Kidney (tissue), 14 donors: ENCODE results near the gene LYG2. TPM values are rescaled to one million over a fixed set of nuclear protein-coding genes. Genes with fewer than 3 reads are reported as not detected.
"Not testable (repeated sequence)": the region's sequence is repeated elsewhere in the genome, so short reads cannot be mapped to it uniquely, and the experiment has no call there.

ENCODE experiments used
- DNase-seq, 5 donors: peaks; one replicate each; pipeline ENCODE4 v3.0.0-alpha.2; 2013 to 2020
- FAIRE-seq: peaks from 2 replicates; lab custom pipeline; 2012; peaks lifted over from hg19 to GRCh38; lab: Jason Lieb, UNC
- H3K27ac ChIP-seq, 2 donors: one replicate each; pipeline ENCODE4 v1.7.0; 2013; ENCODE audit warnings: low read depth in 2 of 2, low read length in 2 of 2, inconsistent platforms in 1 of 2
- H3K27me3 ChIP-seq: one replicate; pipeline ENCODE4 v1.7.1; 2013; ENCODE audit warnings: low read length, inconsistent platforms; ENCODE audit not compliant: control insufficient read depth, insufficient read depth
- H3K36me3 ChIP-seq, 3 donors: one replicate each; pipeline versions ENCODE4 v1.7.0 to v1.7.1; 2013; ENCODE audit warnings: low read length in 3 of 3, control low read depth in 1 of 3, inconsistent platforms in 1 of 3; ENCODE audit not compliant: insufficient read depth in 3 of 3, control insufficient read depth in 2 of 3
- H3K4me1 ChIP-seq, 3 donors: one replicate each; pipeline versions ENCODE4 v1.7.0 to v1.7.1; 2013; ENCODE audit warnings: low read length in 3 of 3, inconsistent platforms in 1 of 3, low read depth in 1 of 3; ENCODE audit not compliant: control insufficient read depth in 2 of 3, insufficient read depth in 2 of 3
- H3K4me3 ChIP-seq, 3 donors: one replicate each; pipeline versions ENCODE4 v1.7.0 to v1.8.1; 2013; ENCODE audit warnings: low read length in 3 of 3, control low read depth in 1 of 3, inconsistent platforms in 1 of 3
- H3K9ac ChIP-seq, 3 donors: one replicate each; pipeline versions ENCODE4 v1.7.0 to v1.7.1; 2013; ENCODE audit warnings: low read length in 3 of 3, control low read depth in 1 of 3, inconsistent platforms in 1 of 3
- H3K9me3 ChIP-seq, 3 donors: one replicate each; pipeline versions ENCODE4 v1.7.0 to v1.7.1; 2013; ENCODE audit warnings: low read length in 3 of 3, control low read depth in 1 of 3, inconsistent platforms in 1 of 3; ENCODE audit not compliant: control insufficient read depth in 2 of 3, insufficient read depth in 1 of 3
- CTCF ChIP-seq: IDR thresholded peaks from 3 replicates; pipeline ENCODE4 v1.5.1; 2012; ENCODE audit warnings: mild to moderate bottlenecking, moderate library complexity, borderline replicate concordance; ENCODE audit not compliant: insufficient read depth; ENCODE audit errors: extremely low read depth
- intact Hi-C: fragments of 100-400 bp; cut with DNase I; formaldehyde crosslinking; loops from one replicate; pipeline ENCODE4 v1.11.1; 2022
- polyA plus RNA-seq: library from polyadenylated mRNA; stranded (reverse); fragments of 350-450 nt; fragmentation: Illumina TruSeq; extraction: RNeasy Lipid Tissue Mini Kit (QIAGEN cat#74804); gene quantifications from one replicate; pipeline ENCODE4 v1.2.3, GENCODE V29; 2014; ENCODE audit warnings: low read depth, low replicate concordance; ENCODE audit not compliant: insufficient read depth
- total RNA-seq: library from RNA; stranded (reverse); fragmentation: NEBNext Ultra II Directional; extraction: Animal tissue kit (Norgen Biotek cat#: 25700); gene quantifications from one replicate; pipeline ENCODE4 v1.2.1, GENCODE V29; 2021
- donor health status: control.
- donor health status: control.
- donor health status: control.
- donor health status: control.
- donor health status: control.
- donor health status: DM: yes; HTN: yes; CAD: no.
- donor health status: Normal renal cell carcinoma (clear cell type).

The LYG2 gene
- total and polyA plus RNA-seq, 2 donors from 2014 or later, result not detected

- Histone ChIP-seq H3K4me1 (no peaks in the 10 kb centered on the region), H3K9me3 (no peaks in the 10 kb centered on the region), H3K36me3 (peaks cover 4 to 9% (median 7%) of the 10 kb centered on the region in 3 donors), H3K9ac (no peak overlapping the region), H3K27ac (no peak overlapping the region), H3K4me3 (no peak overlapping the region), H3K27me3 (no peaks in the 10 kb centered on the region)
- no peak for TF ChIP-seq CTCF
- FAIRE-seq (no peak), DNase-seq (no peak)
- intact Hi-C loops, result no loop called here
These were observed 57.2 kb downstream of the LYG2 start for GRCh38 chr2:99198103-99198841.

- intact Hi-C loops, H3K9me3 ChIP-seq, H3K27ac ChIP-seq, DNase-seq, H3K4me3 ChIP-seq, FAIRE-seq, H3K4me1 ChIP-seq, H3K27me3 ChIP-seq, H3K9ac ChIP-seq: not testable (repeated sequence)
- H3K36me3 ChIP-seq, result peaks cover 0 to 11% (median 9%) of the 10 kb centered on the region in 3 donors
These were observed 63.1 kb downstream of the LYG2 start for GRCh38 chr2:99192364-99192763.

Other genes with a start within 250 kb of the LYG2 start
- 6.3 TPM for gene C2orf15, start 114.0 kb downstream of the LYG2 start, total RNA-seq
- 6.6 TPM for gene C2orf15, start 114.0 kb downstream of the LYG2 start, polyA plus RNA-seq
- 16.1 TPM for gene TSGA10, start 100.7 kb downstream of the LYG2 start, total RNA-seq
- 5.3 TPM for gene TSGA10, start 100.7 kb downstream of the LYG2 start, polyA plus RNA-seq
- 10.3 TPM for gene LIPT1, start 100.7 kb downstream of the LYG2 start, total RNA-seq
- gene LIPT1, start 100.7 kb downstream of the LYG2 start, polyA plus RNA-seq, result 12.2 TPM
- gene MITD1, start 74.6 kb downstream of the LYG2 start, total RNA-seq, result 29.1 TPM
- 38.0 TPM for gene MITD1, start 74.6 kb downstream of the LYG2 start, polyA plus RNA-seq
- 24.6 TPM for gene MRPL30, start 74.5 kb downstream of the LYG2 start, total RNA-seq
- gene MRPL30, start 74.5 kb downstream of the LYG2 start, polyA plus RNA-seq, result 31.2 TPM
- gene LYG1, start 45.5 kb upstream of the LYG2 start, total RNA-seq, result 21.0 TPM
- gene LYG1, start 45.5 kb upstream of the LYG2 start, polyA plus RNA-seq, result 35.0 TPM
- 31.7 TPM for gene TXNDC9, start 80.7 kb upstream of the LYG2 start, total RNA-seq
- gene TXNDC9, start 80.7 kb upstream of the LYG2 start, polyA plus RNA-seq, result 38.7 TPM
- 39.7 TPM for gene EIF5B, start 81.7 kb upstream of the LYG2 start, total RNA-seq
- gene EIF5B, start 81.7 kb upstream of the LYG2 start, polyA plus RNA-seq, result 36.9 TPM
- gene REV1, start 234.4 kb upstream of the LYG2 start, total RNA-seq, result 41.3 TPM
- gene REV1, start 234.4 kb upstream of the LYG2 start, polyA plus RNA-seq, result 16.9 TPM